ENCODE measurements around the gene EEF1A2.

Gene EEF1A2

DNA sequence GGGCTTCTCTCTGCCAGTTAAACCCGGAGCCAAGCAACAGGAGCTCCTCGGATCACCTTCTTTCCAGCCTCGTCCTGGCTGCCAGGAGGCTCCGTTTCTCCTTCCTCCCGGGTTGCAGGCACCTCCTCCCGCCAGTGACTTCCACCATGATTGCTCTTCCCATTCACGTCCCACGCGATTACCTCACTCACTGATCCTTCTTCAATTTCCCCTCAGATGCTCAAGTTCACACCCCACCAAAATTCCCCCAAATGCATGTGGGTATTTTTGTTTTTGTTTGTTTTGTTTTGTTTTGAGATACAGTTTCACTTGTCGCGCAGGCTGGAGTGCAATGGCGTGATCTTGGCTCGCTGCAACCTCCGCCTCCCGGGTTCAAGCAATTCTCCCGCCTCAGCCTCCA, 51.6 kb downstream of the EEF1A2 start:
- no peak for DNase-seq

DNA sequence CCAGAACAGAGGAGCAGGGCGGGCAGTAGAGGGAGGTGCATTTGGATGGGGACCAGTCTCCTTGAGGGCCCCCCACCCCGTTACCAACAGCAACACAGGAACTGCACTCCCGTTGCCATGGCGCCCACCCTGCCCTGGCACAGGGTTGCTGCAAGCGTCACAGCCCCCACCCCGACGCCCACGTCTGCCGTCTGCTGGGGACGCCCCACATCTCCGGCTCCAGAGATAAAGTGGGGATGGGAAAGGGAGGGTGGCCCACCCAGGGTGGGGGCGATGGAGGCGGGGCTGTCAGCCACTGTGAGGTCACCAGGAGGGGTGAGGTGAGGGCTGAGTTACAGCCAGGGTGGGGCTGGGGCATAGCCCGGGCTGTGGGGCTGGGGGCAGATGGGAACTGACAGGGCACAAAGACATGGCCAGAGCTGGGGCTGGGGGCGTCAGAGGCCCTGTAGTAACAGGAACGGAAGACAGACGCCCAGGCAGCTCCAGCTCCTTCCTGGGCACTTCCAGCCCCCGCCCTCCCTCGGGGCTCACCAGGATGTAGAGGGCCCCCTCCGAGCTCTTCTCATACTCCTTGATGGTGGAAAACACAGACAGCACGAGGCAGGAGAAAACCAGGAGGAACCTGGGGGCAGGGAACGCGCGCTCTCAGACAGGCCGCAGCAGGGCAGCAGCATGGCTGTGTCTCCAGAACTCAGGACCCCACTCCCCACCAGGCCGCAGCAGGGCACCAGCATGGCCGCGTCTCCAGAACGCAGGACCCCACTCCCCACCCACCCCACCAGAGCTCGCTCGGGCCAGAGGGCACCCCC, 52.5 kb downstream of the EEF1A2 start:
- DNase-seq, result no peak

GRCh38 chr20:63445075-63445734, 53.7 kb downstream of the EEF1A2 start:
- no peak for DNase-seq

GRCh38 chr20:63444548-63444947, 54.3 kb downstream of the EEF1A2 start:
- no peak for DNase-seq

GRCh38 chr20:63443606-63444395, 55.1 kb downstream of the EEF1A2 start:
- DNase-seq, result no peak

- peak; percentile 93 for DNase-seq
Observed at GRCh38 chr20:63442100-63442493, 56.8 kb downstream of the EEF1A2 start.

DNA sequence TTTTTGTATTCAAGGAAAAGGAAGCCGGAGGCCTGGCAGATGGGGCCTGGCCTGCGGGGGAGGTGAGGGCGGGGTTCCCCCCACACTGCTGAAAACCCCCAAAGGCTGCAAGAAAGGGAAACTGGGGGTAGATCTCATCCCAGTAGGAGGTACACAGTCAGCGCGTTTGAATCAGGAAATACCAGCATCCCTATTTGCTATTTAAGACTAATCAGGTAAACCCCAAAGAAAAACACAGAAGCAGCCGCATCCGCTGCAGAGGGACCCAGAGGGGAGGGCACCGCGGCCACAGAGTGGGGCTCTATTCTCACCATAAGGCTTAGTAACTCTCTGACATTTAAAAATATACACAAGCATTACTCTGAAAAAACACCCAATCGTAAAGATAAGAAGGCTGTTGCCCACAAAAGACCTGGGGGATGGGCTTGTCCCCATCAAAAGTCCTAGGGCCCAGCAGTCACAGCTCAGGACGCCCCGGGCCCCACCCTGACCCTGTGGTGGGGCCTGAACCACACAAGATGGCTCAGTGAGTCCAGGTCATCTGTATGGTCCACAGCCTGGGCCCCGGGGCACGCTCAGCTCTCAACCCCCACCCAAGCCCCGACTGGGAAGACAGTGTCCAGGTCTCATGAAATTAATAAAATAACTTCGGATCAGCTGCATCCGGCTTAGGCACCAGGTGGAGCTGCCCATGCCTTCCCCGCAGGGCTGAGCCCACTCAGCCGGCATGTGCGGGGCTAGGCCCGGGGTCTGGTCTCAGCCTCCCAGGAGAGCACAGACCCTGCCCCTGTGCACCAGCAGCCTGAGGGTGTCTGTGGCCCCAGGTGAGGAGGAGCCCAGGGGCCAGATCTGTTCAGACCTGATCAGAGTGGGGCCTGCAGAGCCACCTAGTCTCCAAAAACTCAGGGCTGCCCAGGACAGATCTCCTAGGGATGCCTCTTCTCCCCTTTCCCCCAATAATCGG, 57.5 kb downstream of the EEF1A2 start:
- no peak for DNase-seq

DNA sequence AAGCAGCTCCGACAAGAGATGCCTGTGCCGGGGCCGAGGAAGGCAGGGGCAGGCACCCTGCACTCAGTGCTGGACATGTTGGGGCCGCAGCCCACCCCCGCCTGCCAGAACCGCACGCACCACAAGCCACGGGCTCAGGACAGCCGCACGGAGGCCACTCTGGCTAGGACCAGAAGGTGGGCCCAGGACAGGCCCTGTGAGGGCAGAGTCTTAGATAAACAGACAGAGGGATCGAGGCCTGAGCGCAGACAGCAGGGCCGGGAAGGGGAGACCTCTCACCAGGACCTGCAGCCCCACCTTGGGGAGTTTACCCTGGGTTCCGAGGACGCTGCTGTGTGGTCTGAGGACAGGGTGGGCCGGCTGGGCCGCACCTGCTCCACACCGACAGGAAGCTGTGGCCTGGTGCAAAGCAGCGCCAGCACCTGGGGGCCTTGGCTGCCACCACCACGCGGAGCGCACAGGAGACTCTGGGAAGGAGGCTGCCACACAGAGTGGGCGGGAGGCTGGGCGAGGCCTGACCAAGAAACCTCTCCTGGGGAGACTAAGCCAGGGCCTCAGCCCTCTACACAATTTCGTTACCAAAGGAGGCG, 58.4 kb downstream of the EEF1A2 start:
- DNase-seq, result no peak

DNA sequence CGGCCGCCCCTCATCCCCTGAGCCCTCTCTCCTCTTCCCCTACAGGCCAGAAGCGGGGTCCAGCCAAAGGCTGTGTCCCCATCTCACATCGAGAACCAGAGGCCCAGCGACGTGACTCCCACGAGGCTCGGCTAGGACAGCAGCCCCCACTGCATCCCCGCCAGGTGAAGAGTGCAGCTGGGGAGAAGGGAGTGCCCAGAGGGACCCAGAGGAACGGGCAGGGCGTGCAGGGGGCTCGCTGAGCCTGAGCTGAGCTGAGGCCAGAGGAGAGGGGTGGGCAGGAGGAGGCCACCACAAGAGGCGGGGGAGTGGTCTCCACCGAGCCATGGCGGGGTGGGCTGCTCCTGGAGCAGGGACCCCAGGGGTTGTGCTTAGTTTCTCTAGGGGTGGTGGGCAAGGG, 59.0 kb downstream of the EEF1A2 start:
- no peak for DNase-seq

GRCh38 chr20:63438121-63438520, 60.8 kb downstream of the EEF1A2 start:
- no peak for DNase-seq
